GM18499 (cell line): Measurements from ENCODE around the gene KIF21B.

ENCODE experiments used
- ATAC-seq: cut with Tn5 transposase; IDR thresholded peaks from one replicate; pipeline ENCODE4 v1.9.1; 2021; ENCODE audit warnings: moderate number of reproducible peaks; ENCODE audit not compliant: insufficient read depth, unreplicated experiment

KIF21B gene

GRCh38 chr1:201021630-201022492, 1.7 kb downstream of the KIF21B start:
- no peak for ATAC-seq

- no peak for ATAC-seq
Measured at GRCh38 chr1:201020721-201021629, 2.5 kb downstream of the KIF21B start.

- ATAC-seq: no peak
Measured at GRCh38 chr1:201020040-201020591, 3.4 kb downstream of the KIF21B start.

- ATAC-seq: peak; percentile 50
Measured at GRCh38 chr1:201019321-201019977, 4.1 kb downstream of the KIF21B start.

GRCh38 chr1:201017828-201018163, 5.7 kb downstream of the KIF21B start:
- no peak for ATAC-seq

- ATAC-seq: no peak
Measured at GRCh38 chr1:201016943-201017827, 6.3 kb downstream of the KIF21B start.

- ATAC-seq: no peak
Measured at GRCh38 chr1:201016211-201016651, 7.3 kb downstream of the KIF21B start.

- ATAC-seq: no peak
Measured at GRCh38 chr1:201015551-201016091, 7.9 kb downstream of the KIF21B start.

- ATAC-seq: no peak
Measured at GRCh38 chr1:201014816-201015200, 8.7 kb downstream of the KIF21B start.

- ATAC-seq: no peak
Measured at GRCh38 chr1:201013991-201014815, 9.3 kb downstream of the KIF21B start.

GRCh38 chr1:201013031-201013485, 10.5 kb downstream of the KIF21B start:
- ATAC-seq: no peak

GRCh38 chr1:201011616-201012015, 11.9 kb downstream of the KIF21B start:
- no peak for ATAC-seq

- no peak for ATAC-seq
Measured at GRCh38 chr1:201009962-201010645, 13.4 kb downstream of the KIF21B start.

GRCh38 chr1:201008666-201009360, 14.7 kb downstream of the KIF21B start:
- ATAC-seq: no peak

GRCh38 chr1:201007481-201007880, 16.0 kb downstream of the KIF21B start:
- ATAC-seq: no peak

- no peak for ATAC-seq
Measured at GRCh38 chr1:201006450-201006849, 17.1 kb downstream of the KIF21B start.

GRCh38 chr1:201004732-201005131, 18.8 kb downstream of the KIF21B start:
- no peak for ATAC-seq
